ENCODE results near the gene SLC41A2. TPM values are rescaled to one million over a fixed set of nuclear protein-coding genes. Genes with fewer than 3 reads are reported as not detected.

The SLC41A2 gene
- total RNA-seq, 1 experiment from 2014 or later = 4.3 TPM

GRCh38 chr12:104933128-104933527, 25.0 kb downstream of the SLC41A2 start:
- Mint-ChIP-seq H3K27ac (no peak overlapping the region), H3K4me1 (no peaks in the 10 kb centered on the region), H3K36me3 (ENCODE audit: insufficient read depth in 1 of 3, low read depth in 3 of 3) (no peaks in the 10 kb centered on the region), H3K27me3 (ENCODE audit: low read depth) (no peaks in the 10 kb centered on the region), H3K9me3 (no peaks in the 10 kb centered on the region), H3K4me3 (no peak overlapping the region)
- H4K5ac ChIP-seq (ENCODE audit: insufficient read length, low read depth, low read length) = no peak overlapping the region
- TF ChIP-seq CTCF (conservative IDR thresholded peaks at IDR 0.05) = no peak
- H2AFZ ChIP-seq (ENCODE audit: low read length) = no peak overlapping the region
- no peak overlapping the region for H2BK12ac ChIP-seq (ENCODE audit: insufficient read length, low read depth, low read length)
- H2BK120ac ChIP-seq (ENCODE audit: low read depth, low read length, poor library complexity, severe bottlenecking) = no peak overlapping the region
- H3K9ac ChIP-seq (ENCODE audit: extremely low read depth, insufficient read length, low read length) = no peak overlapping the region
- H3K79me1 ChIP-seq (ENCODE audit: insufficient read depth, low read depth, low read length, poor library complexity, severe bottlenecking) = no peaks in the 10 kb centered on the region
- H3K4me2 ChIP-seq (ENCODE audit: insufficient read depth, insufficient read length, low read length) = no peak overlapping the region
- no peak for DNase-seq
- H2BK20ac ChIP-seq (ENCODE audit: low read depth, low read length, poor library complexity, severe bottlenecking) = no peak overlapping the region
- no peaks in the 10 kb centered on the region for H3K9me3 ChIP-seq (ENCODE audit: control insufficient read depth, low read depth, low read length)
- no peak overlapping the region for H2BK5ac ChIP-seq (ENCODE audit: insufficient read length, low read length)
- H3K23ac ChIP-seq (ENCODE audit: insufficient read length, low read depth, low read length) = no peak overlapping the region
- H3K18ac ChIP-seq (ENCODE audit: insufficient read length, low read depth, low read length) = no peak overlapping the region
- no peaks in the 10 kb centered on the region for H3K4me1 ChIP-seq (ENCODE audit: insufficient read depth, low read length)
- WGBS (ENCODE audit: extremely low coverage, insufficient read length, low lambda C conversion rate) = no CpG with 5 or more reads among the region's 1 CpG
- H3T11ph ChIP-seq (ENCODE audit: low read length) = no peak overlapping the region
- H3K14ac ChIP-seq (ENCODE audit: insufficient read depth, low read length) = no peak overlapping the region
- H3K4ac ChIP-seq (ENCODE audit: low read depth, low read length) = no peak overlapping the region
- no peak overlapping the region for H3K56ac ChIP-seq (ENCODE audit: insufficient read length, low read depth, low read length)
- H2AK5ac ChIP-seq (ENCODE audit: insufficient read length, low read length) = no peak overlapping the region
- no peaks in the 10 kb centered on the region for H3K23me2 ChIP-seq (ENCODE audit: insufficient read length, low read depth, low read length, poor library complexity, severe bottlenecking)
- H2BK15ac ChIP-seq (ENCODE audit: low read depth, low read length) = no peak overlapping the region
- H4K20me1 ChIP-seq (ENCODE audit: control insufficient read depth, insufficient read depth, insufficient read length) = no peaks in the 10 kb centered on the region
- H3K27me3 ChIP-seq (ENCODE audit: insufficient read depth, low read length) = no peaks in the 10 kb centered on the region
- no peaks in the 10 kb centered on the region for H3K79me2 ChIP-seq (ENCODE audit: insufficient read depth, low read length)
- H3K27ac ChIP-seq (ENCODE audit: insufficient read length, low read depth, low read length) = no peak overlapping the region
- H4K8ac ChIP-seq (replicated peaks; ENCODE audit: insufficient read length, low read depth, low read length) = no peak overlapping the region
- no peak overlapping the region for H4K91ac ChIP-seq (ENCODE audit: insufficient read length, low read depth, low read length)
